ENCODE results near the gene RCAN3. TPM values are rescaled to one million over a fixed set of nuclear protein-coding genes. Genes with fewer than 3 reads are reported as not detected.

Gene RCAN3
- total and polyA plus RNA-seq, 2 donors from 2014 or later, result 3.5 to 27.1 TPM

GRCh38 chr1:24468685-24469316 is 33.8 kb upstream of the RCAN3 start:
- intact Hi-C loops (cut with DNase I), result no loop called here
- Histone ChIP-seq H3K36me3 (ENCODE audit: control insufficient read depth in 2 of 3, insufficient read depth in 3 of 3, low read length in 3 of 3) (no peaks in the 10 kb centered on the region), H3K4me1 (ENCODE audit: control insufficient read depth in 2 of 3, insufficient read depth in 2 of 3, low read depth in 1 of 3, low read length in 3 of 3) (no peaks in the 10 kb centered on the region), H3K27ac (ENCODE audit: low read depth in 2 of 2, low read length in 2 of 2) (no peak overlapping the region), H3K4me3 (ENCODE audit: low read length in 3 of 3) (no peak overlapping the region), H3K27me3 (ENCODE audit: control insufficient read depth, insufficient read depth, low read length) (no peaks in the 10 kb centered on the region), H3K9ac (ENCODE audit: low read length in 3 of 3) (no peak overlapping the region), H3K9me3 (ENCODE audit: control insufficient read depth in 2 of 3, insufficient read depth in 1 of 3, low read length in 3 of 3) (no peaks in the 10 kb centered on the region)
- no peak for FAIRE-seq
- no peak for DNase-seq
- no peak for TF ChIP-seq CTCF (IDR thresholded peaks at IDR 0.05; ENCODE audit: borderline replicate concordance, extremely low read depth, insufficient read depth)

GRCh38 chr1:24470592-24470991 is 32.0 kb upstream of the RCAN3 start:
- FAIRE-seq, result no peak
- intact Hi-C loops (cut with DNase I), result no loop called here
- H3K4me1 ChIP-seq (ENCODE audit: control insufficient read depth in 2 of 3, insufficient read depth in 2 of 3, low read depth in 1 of 3, low read length in 3 of 3), result no peaks in the 10 kb centered on the region

GRCh38 chr1:24472527-24473251 is 29.9 kb upstream of the RCAN3 start:
- no peak for TF ChIP-seq CTCF (IDR thresholded peaks at IDR 0.05; ENCODE audit: borderline replicate concordance, extremely low read depth, insufficient read depth)
- no peaks in the 10 kb centered on the region for H3K27me3 ChIP-seq (ENCODE audit: control insufficient read depth, insufficient read depth, low read length)
- DNase-seq (peak in 2 of 5 donors; percentile 15 to 30), FAIRE-seq (no peak)
- no peaks in the 10 kb centered on the region for H3K9me3 ChIP-seq (ENCODE audit: control insufficient read depth in 2 of 3, insufficient read depth in 1 of 3, low read length in 3 of 3)
- H3K4me1 ChIP-seq (ENCODE audit: control insufficient read depth in 2 of 3, insufficient read depth in 2 of 3, low read depth in 1 of 3, low read length in 3 of 3), result no peaks in the 10 kb centered on the region
- H3K9ac ChIP-seq (ENCODE audit: low read length in 3 of 3), result no peak overlapping the region
- no peaks in the 10 kb centered on the region for H3K36me3 ChIP-seq (ENCODE audit: control insufficient read depth in 2 of 3, insufficient read depth in 3 of 3, low read length in 3 of 3)
- no peak overlapping the region for H3K4me3 ChIP-seq (ENCODE audit: low read length in 3 of 3)
- H3K27ac ChIP-seq (ENCODE audit: low read depth in 2 of 2, low read length in 2 of 2), result no peak overlapping the region
- intact Hi-C loops (cut with DNase I), result no loop called here

More at GRCh38 chr1:24470592-24470991, 32.0 kb upstream of the RCAN3 start:
- DNase-seq, result no peak
- Histone ChIP-seq H3K27me3 (ENCODE audit: control insufficient read depth, insufficient read depth, low read length) (no peaks in the 10 kb centered on the region), H3K27ac (ENCODE audit: low read depth in 2 of 2, low read length in 2 of 2) (no peak overlapping the region), H3K9ac (ENCODE audit: low read length in 3 of 3) (no peak overlapping the region), H3K4me3 (ENCODE audit: low read length in 3 of 3) (no peak overlapping the region), H3K9me3 (ENCODE audit: control insufficient read depth in 2 of 3, insufficient read depth in 1 of 3, low read length in 3 of 3) (no peaks in the 10 kb centered on the region), H3K36me3 (ENCODE audit: control insufficient read depth in 2 of 3, insufficient read depth in 3 of 3, low read length in 3 of 3) (no peaks in the 10 kb centered on the region)
- no peak for TF ChIP-seq CTCF (IDR thresholded peaks at IDR 0.05; ENCODE audit: borderline replicate concordance, extremely low read depth, insufficient read depth)
